GM23338 (cell line): ENCODE measurements around the gene C15orf62. TPM values are rescaled to one million over a fixed set of nuclear protein-coding genes. Genes with fewer than 3 reads are reported as not detected.
A peak's percentile ranks its signal among the peaks of the same experiment; 100 is the strongest.

Experiments used
- ATAC-seq: fragments of 200-7000 bp; cut with Tn5 transposase; 3 replicates; pipeline ENCODE4 v1.9.1; 2020
- DNase-seq: peaks from one replicate; pipeline ENCODE4 v3.0.0-alpha.2; 2015; ENCODE audit warnings: low spot score
- H2AFZ ChIP-seq: fragments of 200-600 bp; sonication (generic); 2 replicates; pipeline ENCODE4 v1.8.0; 2016; ENCODE audit warnings: antibody characterized with exemption, mild to moderate bottlenecking, moderate library complexity
- H3F3A ChIP-seq: fragments of 200-600 bp; sonication (generic); replicated peaks from 2 replicates; pipeline ENCODE4 v1.8.0; 2017; ENCODE audit warnings: antibody characterized with exemption, mixed run types, low read depth
- H3K27ac ChIP-seq: fragments of 200-600 bp; sonication (generic); 2 replicates; pipeline ENCODE4 v1.6.1; 2016; ENCODE audit warnings: low read depth
- H3K27me3 ChIP-seq: fragments of 200-600 bp; sonication (generic); 2 replicates; pipeline ENCODE4 v1.8.0; 2016; ENCODE audit warnings: mild to moderate bottlenecking, mixed run types, moderate library complexity; ENCODE audit not compliant: insufficient read depth
- H3K36me3 ChIP-seq: fragments of 200-600 bp; sonication (generic); 2 replicates; pipeline ENCODE4 v1.8.0; 2016; ENCODE audit warnings: mild to moderate bottlenecking; ENCODE audit not compliant: insufficient read depth
- H3K4me1 ChIP-seq: fragments of 200-600 bp; sonication (generic); 2 replicates; pipeline ENCODE4 v1.8.0; 2016; ENCODE audit warnings: mild to moderate bottlenecking, moderate library complexity; ENCODE audit not compliant: insufficient read depth
- H3K4me2 ChIP-seq: fragments of 200-600 bp; sonication (generic); 2 replicates; pipeline ENCODE4 v1.7.1; 2017; ENCODE audit warnings: mixed run types
- H3K4me3 ChIP-seq: fragments of 200-600 bp; sonication (generic); 2 replicates; pipeline ENCODE4 v1.6.1; 2016; ENCODE audit warnings: mixed run types
- H3K79me2 ChIP-seq: fragments of 200-600 bp; sonication (generic); replicated peaks from 2 replicates; pipeline ENCODE4 v1.8.0; 2017; ENCODE audit warnings: mild to moderate bottlenecking; ENCODE audit not compliant: insufficient read depth
- H3K9me2 ChIP-seq: fragments of 200-600 bp; sonication (generic); 2 replicates; pipeline ENCODE4 v1.8.0; 2017; ENCODE audit not compliant: insufficient read depth
- H4K20me1 ChIP-seq: fragments of 200-600 bp; sonication (generic); replicated peaks from 2 replicates; pipeline ENCODE4 v1.8.0; 2017; ENCODE audit warnings: mild to moderate bottlenecking; ENCODE audit not compliant: insufficient read depth
- H3K27ac Mint-ChIP-seq: 2 replicates; pipeline ENCODE4 v1.8.0; 2020; ENCODE audit warnings: inconsistent platforms, mild to moderate bottlenecking, moderate library complexity, mixed read lengths
- H3K27me3 Mint-ChIP-seq: 3 replicates; pipeline ENCODE4 v1.8.0; 2022; ENCODE audit warnings: low read depth, mild to moderate bottlenecking, moderate library complexity, mixed read lengths, inconsistent platforms; ENCODE audit not compliant: insufficient read depth, poor library complexity
- H3K36me3 Mint-ChIP-seq: 3 replicates; pipeline ENCODE4 v1.8.0; 2021; ENCODE audit warnings: low read depth, mild to moderate bottlenecking, inconsistent platforms, moderate library complexity, mixed read lengths
- H3K4me1 Mint-ChIP-seq: 3 replicates; pipeline ENCODE4 v1.8.0; 2020; ENCODE audit warnings: mild to moderate bottlenecking, inconsistent platforms, mixed read lengths
- H3K4me3 Mint-ChIP-seq: 3 replicates; pipeline ENCODE4 v1.8.0; 2021; ENCODE audit warnings: moderate library complexity, mild to moderate bottlenecking, inconsistent platforms, mixed read lengths
- H3K9me3 Mint-ChIP-seq: 3 replicates; pipeline ENCODE4 v1.8.0; 2020; ENCODE audit warnings: moderate library complexity, mild to moderate bottlenecking, inconsistent platforms, mixed read lengths
- EZH2phosphoT487 ChIP-seq: fragments of 200-600 bp; sonication (generic); IDR thresholded peaks from one replicate; pipeline ENCODE4 v1.8.1; 2018; ENCODE audit warnings: antibody characterized with exemption; ENCODE audit not compliant: unreplicated experiment
- NANOG ChIP-seq: IDR thresholded peaks from 2 replicates; pipeline ENCODE4 v1.6.1; 2016; ENCODE audit warnings: antibody characterized with exemption, borderline replicate concordance
- ZNF331 ChIP-seq: fragments of 250-450 bp; sonication (Bioruptor Pico); IDR thresholded peaks from 2 replicates; pipeline ENCODE4 v1.5.0; 2020; ENCODE audit warnings: low read depth, mild to moderate bottlenecking, moderate library complexity
- ZNF462 ChIP-seq: fragments of 250-450 bp; sonication (Bioruptor Pico); IDR thresholded peaks from 2 replicates; pipeline ENCODE4 v1.5.0; 2020; ENCODE audit warnings: mild to moderate bottlenecking, moderate library complexity
- polyA plus RNA-seq: library from polyadenylated mRNA; unstranded; fragments of >200 nt; fragmentation: Nextera tagmentation; extraction: Ambion mirVana; gene quantifications from 2 replicates; pipeline ENCODE4 v1.2.1, GENCODE V29; 2016
- total RNA-seq: library from RNA; depleted of rRNA; stranded (reverse); fragments of >200 nt; shearing (Covaris generic); gene quantifications from 2 replicates; pipeline ENCODE4 v1.2.3, GENCODE V29; 2014
- TF ChIP-seq, protein P1 (sequence below): IDR thresholded peaks from 2 replicates; pipeline ENCODE4 v1.6.1; 2016; ENCODE audit warnings: antibody characterized with exemption

Gene C15orf62
- total and polyA plus RNA-seq, 2 experiments from 2014 or later: 0.16 to 0.80 TPM

- Mint-ChIP-seq H3K4me3 (no peak overlapping the region), H3K36me3 (peaks cover 12% of the 10 kb centered on the region; the same call in 2 of the 3 replicates), H3K4me1 (peaks cover 55% of the 10 kb centered on the region), H3K9me3 (no peaks in the 10 kb centered on the region), H3K27me3 (peaks cover 13% of the 10 kb centered on the region), H3K27ac (peak overlapping the region; percentile 53; the same call in 1 of the 2 replicates)
- peak overlapping the region; percentile 61; the same call in 1 of the 2 replicates for H3K4me2 ChIP-seq
- no peaks in the 10 kb centered on the region for H3K27me3 ChIP-seq
- H3K4me1 ChIP-seq: peaks cover 50% of the 10 kb centered on the region
- H4K20me1 ChIP-seq: 0 out of 2 replicates have a peak, but pooled peaks cover 3% of the 10 kb centered on the region
- H2AFZ ChIP-seq: no peak overlapping the region
- H3K4me3 ChIP-seq: no peak overlapping the region
- H3K36me3 ChIP-seq: no peaks in the 10 kb centered on the region
- peaks cover 9% of the 10 kb centered on the region; the same call in 1 of the 2 replicates for H3F3A ChIP-seq
- H3K9me2 ChIP-seq: no peaks in the 10 kb centered on the region
- TF ChIP-seq, protein P1, sequence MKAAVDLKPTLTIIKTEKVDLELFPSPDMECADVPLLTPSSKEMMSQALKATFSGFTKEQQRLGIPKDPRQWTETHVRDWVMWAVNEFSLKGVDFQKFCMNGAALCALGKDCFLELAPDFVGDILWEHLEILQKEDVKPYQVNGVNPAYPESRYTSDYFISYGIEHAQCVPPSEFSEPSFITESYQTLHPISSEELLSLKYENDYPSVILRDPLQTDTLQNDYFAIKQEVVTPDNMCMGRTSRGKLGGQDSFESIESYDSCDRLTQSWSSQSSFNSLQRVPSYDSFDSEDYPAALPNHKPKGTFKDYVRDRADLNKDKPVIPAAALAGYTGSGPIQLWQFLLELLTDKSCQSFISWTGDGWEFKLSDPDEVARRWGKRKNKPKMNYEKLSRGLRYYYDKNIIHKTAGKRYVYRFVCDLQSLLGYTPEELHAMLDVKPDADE: no peak
- TF ChIP-seq ZNF331 (CRISPR knock-in tag) (no peak), ZNF462 (CRISPR knock-in tag) (no peak), NANOG (no peak), EZH2phosphoT487 (no peak)
- ATAC-seq (peak; percentile 22), DNase-seq (peak; percentile 23)
- H3K27ac ChIP-seq: no peak overlapping the region; the same call in 1 of the 2 replicates
- H3K79me2 ChIP-seq: peaks cover 32% of the 10 kb centered on the region
Observed at GRCh38 chr15:40789999-40790398, 20.2 kb downstream of the C15orf62 start.
